22Rv1 (cell line): ENCODE results near the gene UTF1.

Experiments used
- H3K27ac ChIP-seq: fragments of 450-650 bp; 2 replicates; pipeline ENCODE4 v1.5.1; 2017
- ZFX ChIP-seq: fragments of 450-650 bp; IDR thresholded peaks from 2 replicates; pipeline ENCODE4 v1.6.1; 2017; ENCODE audit warnings: antibody characterized with exemption, borderline replicate concordance
- TF ChIP-seq, protein P1 (sequence below): fragments of 450-650 bp; IDR thresholded peaks from 2 replicates; pipeline ENCODE4 v1.5.1; 2017; ENCODE audit warnings: mild to moderate bottlenecking

UTF1 gene

DNA sequence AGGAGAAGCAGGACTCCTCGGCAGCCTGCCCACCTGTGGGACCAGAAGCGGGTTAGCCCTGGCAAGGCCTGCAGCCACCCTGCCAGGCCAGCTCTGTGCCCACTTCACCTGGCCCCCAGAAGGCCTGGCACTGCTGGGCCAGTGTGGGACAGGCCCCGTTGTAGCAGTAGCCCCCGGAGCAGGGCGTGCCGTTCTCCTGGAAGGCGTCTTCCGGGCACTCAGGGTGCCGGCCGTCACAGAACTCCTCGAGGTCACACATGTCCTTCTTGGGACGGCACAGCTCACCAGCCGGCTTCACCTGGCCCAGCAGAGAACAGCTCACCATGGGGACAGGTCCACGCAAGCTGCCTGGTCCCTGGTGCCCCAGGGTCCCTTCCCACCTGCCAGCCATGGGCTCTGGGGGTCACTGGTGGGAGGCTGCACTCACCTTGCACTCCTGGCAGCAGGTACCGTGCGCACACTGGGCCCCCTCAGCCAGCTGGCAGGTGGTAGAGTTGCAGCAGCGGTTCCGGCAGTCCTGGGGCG lies 40.8 kb downstream of the UTF1 start:
- no peak for TF ChIP-seq ZFX
- TF ChIP-seq, protein P1, sequence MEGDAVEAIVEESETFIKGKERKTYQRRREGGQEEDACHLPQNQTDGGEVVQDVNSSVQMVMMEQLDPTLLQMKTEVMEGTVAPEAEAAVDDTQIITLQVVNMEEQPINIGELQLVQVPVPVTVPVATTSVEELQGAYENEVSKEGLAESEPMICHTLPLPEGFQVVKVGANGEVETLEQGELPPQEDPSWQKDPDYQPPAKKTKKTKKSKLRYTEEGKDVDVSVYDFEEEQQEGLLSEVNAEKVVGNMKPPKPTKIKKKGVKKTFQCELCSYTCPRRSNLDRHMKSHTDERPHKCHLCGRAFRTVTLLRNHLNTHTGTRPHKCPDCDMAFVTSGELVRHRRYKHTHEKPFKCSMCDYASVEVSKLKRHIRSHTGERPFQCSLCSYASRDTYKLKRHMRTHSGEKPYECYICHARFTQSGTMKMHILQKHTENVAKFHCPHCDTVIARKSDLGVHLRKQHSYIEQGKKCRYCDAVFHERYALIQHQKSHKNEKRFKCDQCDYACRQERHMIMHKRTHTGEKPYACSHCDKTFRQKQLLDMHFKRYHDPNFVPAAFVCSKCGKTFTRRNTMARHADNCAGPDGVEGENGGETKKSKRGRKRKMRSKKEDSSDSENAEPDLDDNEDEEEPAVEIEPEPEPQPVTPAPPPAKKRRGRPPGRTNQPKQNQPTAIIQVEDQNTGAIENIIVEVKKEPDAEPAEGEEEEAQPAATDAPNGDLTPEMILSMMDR: no peak
- no peak overlapping the region for H3K27ac ChIP-seq

DNA sequence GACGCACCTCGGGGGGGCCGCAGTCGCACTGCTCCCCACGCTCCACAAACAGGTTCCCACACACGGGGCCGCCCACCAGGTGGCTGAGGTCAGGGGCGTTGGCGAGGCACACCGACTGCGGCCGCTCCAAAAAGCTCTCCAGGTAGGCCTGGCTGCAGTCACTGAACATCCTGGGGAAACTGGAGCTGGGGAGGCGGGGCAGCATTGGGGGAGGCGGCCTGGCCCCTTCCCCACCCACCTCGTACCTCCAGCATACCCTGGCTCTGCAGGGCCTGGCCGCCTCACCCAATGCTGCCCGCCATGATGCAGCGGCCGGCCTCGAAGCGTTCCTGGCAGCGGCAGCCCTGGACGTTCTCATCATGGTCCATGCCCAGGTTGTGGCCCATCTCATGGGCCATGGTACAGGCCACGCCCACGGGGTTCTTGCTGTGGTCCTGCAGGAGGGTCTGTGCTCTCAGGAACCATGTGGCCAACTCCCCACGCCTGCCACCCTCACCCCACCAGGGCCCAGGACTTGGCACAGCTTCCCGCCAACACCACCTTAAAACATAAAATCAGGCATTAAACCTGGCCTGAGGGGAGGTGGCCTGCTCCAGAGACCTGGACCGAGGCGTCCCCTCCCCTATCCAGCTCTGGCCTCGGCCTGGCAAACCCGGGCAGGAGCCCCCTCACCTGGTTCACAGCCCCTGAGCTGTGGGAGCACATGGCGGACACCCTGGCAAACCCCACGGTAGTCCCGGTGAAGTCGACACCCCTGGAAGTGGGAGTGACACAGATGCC lies 41.7 kb downstream of the UTF1 start:
- TF ChIP-seq ZFX: no peak
- TF ChIP-seq, protein P1: no peak

DNA sequence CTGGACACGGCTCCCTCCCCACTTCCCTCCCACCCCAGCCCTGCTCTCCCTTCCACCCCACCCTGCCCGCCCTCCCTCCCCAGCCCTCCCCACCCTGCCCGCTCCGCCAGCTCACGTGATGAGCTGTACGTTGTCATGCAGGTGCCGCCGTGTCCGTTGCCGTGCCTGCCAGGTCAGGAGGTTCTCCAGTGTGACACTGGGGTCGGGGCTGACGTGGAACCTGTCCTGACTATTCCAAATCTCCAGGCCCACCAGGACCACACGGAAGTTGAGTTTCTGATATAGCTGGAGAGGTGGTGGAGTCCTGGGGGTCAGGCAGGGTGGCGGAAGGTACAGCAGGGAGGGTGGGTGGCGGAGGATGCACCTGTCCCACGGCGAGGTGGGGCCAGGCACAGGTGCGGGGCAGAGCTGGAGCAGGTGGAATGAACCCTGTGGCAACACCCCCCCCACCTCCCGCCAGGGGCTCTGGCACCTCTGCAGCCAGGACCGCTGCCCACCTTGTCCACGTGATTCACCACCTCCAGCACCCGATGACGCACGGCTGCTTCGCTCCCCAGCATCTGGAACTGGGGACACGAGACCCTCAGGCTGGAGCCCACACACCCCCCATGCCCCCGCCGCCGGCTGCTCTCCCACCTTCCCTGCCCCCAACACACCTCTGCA lies 42.4 kb downstream of the UTF1 start:
- no peak for TF ChIP-seq ZFX
- TF ChIP-seq, protein P1: no peak
- no peak overlapping the region for H3K27ac ChIP-seq

More for the DNA sequence above, 41.7 kb downstream of the UTF1 start:
- no peak overlapping the region for H3K27ac ChIP-seq

DNA sequence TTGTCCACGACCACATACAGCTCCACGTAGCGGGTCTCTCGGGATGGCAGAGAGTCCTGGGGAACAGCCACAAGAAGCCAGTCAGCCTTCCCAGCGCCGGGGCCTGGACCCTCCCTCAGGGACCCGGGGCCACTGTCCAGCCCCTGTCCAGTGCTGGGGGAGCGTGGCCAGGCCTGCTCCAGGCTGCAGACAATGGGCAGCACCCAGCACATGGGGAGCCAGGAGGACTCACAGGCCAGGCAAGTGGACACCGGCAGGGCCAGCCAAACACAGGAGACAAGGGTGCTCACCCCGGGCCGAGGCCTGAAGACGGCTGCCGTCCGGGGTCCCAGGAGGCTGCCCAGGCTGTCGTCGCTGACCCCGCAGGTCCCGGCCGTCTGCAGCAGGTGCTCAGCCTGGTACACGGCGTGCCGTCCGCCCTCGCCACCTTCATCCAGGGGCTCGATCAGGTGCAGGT lies 43.0 kb downstream of the UTF1 start:
- H3K27ac ChIP-seq: no peak overlapping the region
- TF ChIP-seq, protein P1: no peak
- no peak for TF ChIP-seq ZFX

DNA sequence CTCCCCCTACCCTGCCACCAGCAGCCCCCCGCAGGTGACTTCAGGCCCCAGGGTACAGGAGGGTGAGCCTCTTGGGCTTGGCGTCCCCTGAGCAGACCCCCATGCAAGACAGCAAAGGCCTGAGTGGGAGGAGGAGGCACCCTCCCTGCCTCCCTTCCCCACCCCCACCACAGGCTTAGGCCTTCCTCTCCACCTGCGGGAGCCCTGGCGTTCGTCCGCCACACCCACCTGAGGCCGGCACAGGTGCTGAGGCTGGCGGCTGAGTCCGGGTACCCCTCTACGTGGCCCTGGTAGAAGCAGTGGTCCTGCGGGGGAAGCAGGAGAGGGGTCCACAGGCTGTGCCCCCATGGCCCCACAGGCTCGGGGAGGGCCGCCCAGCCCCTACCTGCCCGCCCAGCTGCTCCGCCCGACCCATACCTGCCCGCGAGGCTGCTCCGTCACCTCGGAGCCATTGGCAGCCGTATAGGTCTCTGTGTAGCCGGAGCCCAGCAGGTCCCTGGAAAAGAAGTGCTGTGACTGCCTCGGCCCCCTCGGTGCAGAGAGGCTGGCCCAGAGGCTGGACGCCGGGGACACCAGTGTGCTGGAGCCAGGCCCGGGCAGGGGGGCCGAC lies 43.6 kb downstream of the UTF1 start:
- H3K27ac ChIP-seq: no peak overlapping the region
- no peak for TF ChIP-seq ZFX
- TF ChIP-seq, protein P1: no peak

DNA sequence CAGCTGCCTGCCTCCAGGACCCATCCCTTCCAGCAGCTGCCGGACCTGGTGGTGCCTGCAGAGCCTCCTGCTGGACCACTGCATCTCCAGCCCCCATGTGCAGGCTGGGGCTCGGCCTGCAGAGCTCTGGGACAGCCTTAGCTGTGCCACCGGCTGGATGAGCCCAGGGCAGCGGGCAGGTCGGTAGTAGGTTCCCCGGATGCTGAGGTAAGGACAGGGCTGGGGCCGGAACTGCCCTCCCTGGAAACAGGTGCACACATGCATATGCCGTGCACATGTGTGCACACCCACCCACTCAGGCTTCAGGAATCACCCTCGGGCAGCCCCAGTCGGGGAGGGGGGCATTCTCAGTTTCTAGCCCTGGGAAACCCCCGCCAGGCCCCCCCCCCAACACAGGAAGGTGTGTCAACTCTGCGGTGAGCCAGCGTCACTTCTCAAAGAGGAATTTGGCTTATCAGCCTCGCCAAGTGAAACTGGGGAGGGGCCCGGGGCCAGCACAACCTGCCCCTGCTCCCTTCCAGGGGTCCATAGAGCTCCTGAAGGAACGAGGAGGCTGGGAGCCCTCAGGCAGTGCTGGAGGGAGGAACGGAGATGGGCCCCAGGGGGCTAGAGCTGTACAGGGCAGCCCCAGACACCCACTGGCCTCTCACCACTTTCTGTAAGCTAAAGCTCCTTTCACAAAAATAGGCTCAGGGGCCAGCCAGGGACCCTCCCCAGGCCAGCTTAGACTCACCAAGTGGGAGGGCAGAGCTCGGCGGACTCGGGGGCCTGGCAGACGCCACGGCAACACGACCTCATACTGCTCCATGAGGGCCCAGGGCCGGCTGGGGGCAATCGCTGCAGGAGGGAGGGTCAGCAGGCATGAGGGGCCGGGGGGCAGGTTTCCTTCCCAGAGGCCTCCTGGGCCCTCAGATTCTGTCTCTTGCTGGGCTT lies 45.0 kb downstream of the UTF1 start:
- no peak for TF ChIP-seq ZFX
- TF ChIP-seq, protein P1: no peak
- no peak overlapping the region for H3K27ac ChIP-seq
